GM18858 (cell line): ENCODE data around the gene TPTE2.
"Not testable (repeated sequence)": the region's sequence is repeated elsewhere in the genome, so short reads cannot be mapped to it uniquely, and the experiment has no call there.

Source experiments
- ATAC-seq: cut with Tn5 transposase; IDR thresholded peaks from one replicate; pipeline ENCODE4 v1.9.1; 2021; ENCODE audit not compliant: unreplicated experiment

TPTE2 gene

GRCh38 chr13:19561127-19561582 is at the start of gene TPTE2:
TPTE2 (minus strand) TSS chr13:19561532; CDS start chr13:19503234, 58,298 bp downstream.
- ATAC-seq, result not testable (repeated sequence)

- no peak for ATAC-seq
Observed at GRCh38 chr13:19607523-19608078, 46.3 kb upstream of the TPTE2 start.

- no peak for ATAC-seq
Observed at GRCh38 chr13:19606737-19607136, 45.4 kb upstream of the TPTE2 start.

- no peak for ATAC-seq
Observed at GRCh38 chr13:19606152-19606551, 44.8 kb upstream of the TPTE2 start.

- no peak for ATAC-seq
Observed at GRCh38 chr13:19605161-19605955, 44.0 kb upstream of the TPTE2 start.

- no peak for ATAC-seq
Observed at GRCh38 chr13:19604306-19604705, 43.0 kb upstream of the TPTE2 start.

GRCh38 chr13:19601749-19602725 is 40.7 kb upstream of the TPTE2 start:
- peak; percentile 86 for ATAC-seq

GRCh38 chr13:19597523-19597922 is 36.2 kb upstream of the TPTE2 start:
- ATAC-seq, result no peak

- ATAC-seq, result no peak
Observed at GRCh38 chr13:19596960-19597361, 35.6 kb upstream of the TPTE2 start.

- no peak for ATAC-seq
Observed at GRCh38 chr13:19596086-19596485, 34.8 kb upstream of the TPTE2 start.

GRCh38 chr13:19592657-19593180 is 31.4 kb upstream of the TPTE2 start:
- no peak for ATAC-seq

GRCh38 chr13:19591864-19592263 is 30.5 kb upstream of the TPTE2 start:
- ATAC-seq, result no peak

GRCh38 chr13:19590423-19590822 is 29.1 kb upstream of the TPTE2 start:
- no peak for ATAC-seq

GRCh38 chr13:19589312-19589711 is 28.0 kb upstream of the TPTE2 start:
- no peak for ATAC-seq

- ATAC-seq, result peak; percentile 70
Observed at GRCh38 chr13:19587635-19588300, 26.4 kb upstream of the TPTE2 start.

GRCh38 chr13:19586904-19587634 is 25.7 kb upstream of the TPTE2 start:
- ATAC-seq, result peak; percentile 61

GRCh38 chr13:19581675-19582074 is 20.3 kb upstream of the TPTE2 start:
- peak; percentile 72 for ATAC-seq

- no peak for ATAC-seq
Observed at GRCh38 chr13:19575230-19575629, 13.9 kb upstream of the TPTE2 start.

GRCh38 chr13:19573120-19573716 is 11.9 kb upstream of the TPTE2 start:
- no peak for ATAC-seq
